GM19452 (cell line): Measurements from ENCODE around the gene SMPD3.

Experiments
- ATAC-seq: cut with Tn5 transposase; IDR thresholded peaks from one replicate; pipeline ENCODE4 v1.9.1; 2021; ENCODE audit not compliant: unreplicated experiment

The SMPD3 gene

GRCh38 chr16:68406458-68407152 lies 41.7 kb downstream of the SMPD3 start:
- ATAC-seq: no peak

- ATAC-seq: no peak
Observed at GRCh38 chr16:68404736-68405345, 43.5 kb downstream of the SMPD3 start.

GRCh38 chr16:68403704-68404103 lies 44.6 kb downstream of the SMPD3 start:
- no peak for ATAC-seq

- no peak for ATAC-seq
Observed at GRCh38 chr16:68403177-68403576, 45.1 kb downstream of the SMPD3 start.

GRCh38 chr16:68402748-68403040 lies 45.6 kb downstream of the SMPD3 start:
- ATAC-seq: no peak

- ATAC-seq: no peak
Observed at GRCh38 chr16:68401871-68402747, 46.2 kb downstream of the SMPD3 start.

GRCh38 chr16:68400924-68401460 lies 47.3 kb downstream of the SMPD3 start:
- no peak for ATAC-seq

GRCh38 chr16:68400083-68400923 lies 48.0 kb downstream of the SMPD3 start:
- no peak for ATAC-seq

- no peak for ATAC-seq
Observed at GRCh38 chr16:68399456-68399855, 48.9 kb downstream of the SMPD3 start.

GRCh38 chr16:68397710-68398201 lies 50.6 kb downstream of the SMPD3 start:
- ATAC-seq: no peak

GRCh38 chr16:68396481-68396880 lies 51.8 kb downstream of the SMPD3 start:
- no peak for ATAC-seq

GRCh38 chr16:68395815-68396214 lies 52.5 kb downstream of the SMPD3 start:
- no peak for ATAC-seq

- ATAC-seq: no peak
Observed at GRCh38 chr16:68395167-68395786, 53.0 kb downstream of the SMPD3 start.

GRCh38 chr16:68393333-68393732 lies 55.0 kb downstream of the SMPD3 start:
- no peak for ATAC-seq

- no peak for ATAC-seq
Observed at GRCh38 chr16:68389750-68390371, 58.4 kb downstream of the SMPD3 start.

GRCh38 chr16:68389006-68389405 lies 59.3 kb downstream of the SMPD3 start:
- no peak for ATAC-seq

- no peak for ATAC-seq
Observed at GRCh38 chr16:68388124-68388523, 60.2 kb downstream of the SMPD3 start.

- no peak for ATAC-seq
Observed at GRCh38 chr16:68387301-68387700, 61.0 kb downstream of the SMPD3 start.

- ATAC-seq: no peak
Observed at GRCh38 chr16:68386628-68387027, 61.7 kb downstream of the SMPD3 start.

GRCh38 chr16:68385371-68385770 lies 62.9 kb downstream of the SMPD3 start:
- ATAC-seq: no peak
